G401.6 (cell line): Measurements from ENCODE around the gene CELA2B.
"Not testable (repeated sequence)": the region's sequence is repeated elsewhere in the genome, so short reads cannot be mapped to it uniquely, and the experiment has no call there.

Experiments used
- FAIRE-seq: peaks from 2 replicates; lab custom pipeline; 2012; peaks lifted over from hg19 to GRCh38; lab: Jason Lieb, UNC

The CELA2B gene

DNA sequence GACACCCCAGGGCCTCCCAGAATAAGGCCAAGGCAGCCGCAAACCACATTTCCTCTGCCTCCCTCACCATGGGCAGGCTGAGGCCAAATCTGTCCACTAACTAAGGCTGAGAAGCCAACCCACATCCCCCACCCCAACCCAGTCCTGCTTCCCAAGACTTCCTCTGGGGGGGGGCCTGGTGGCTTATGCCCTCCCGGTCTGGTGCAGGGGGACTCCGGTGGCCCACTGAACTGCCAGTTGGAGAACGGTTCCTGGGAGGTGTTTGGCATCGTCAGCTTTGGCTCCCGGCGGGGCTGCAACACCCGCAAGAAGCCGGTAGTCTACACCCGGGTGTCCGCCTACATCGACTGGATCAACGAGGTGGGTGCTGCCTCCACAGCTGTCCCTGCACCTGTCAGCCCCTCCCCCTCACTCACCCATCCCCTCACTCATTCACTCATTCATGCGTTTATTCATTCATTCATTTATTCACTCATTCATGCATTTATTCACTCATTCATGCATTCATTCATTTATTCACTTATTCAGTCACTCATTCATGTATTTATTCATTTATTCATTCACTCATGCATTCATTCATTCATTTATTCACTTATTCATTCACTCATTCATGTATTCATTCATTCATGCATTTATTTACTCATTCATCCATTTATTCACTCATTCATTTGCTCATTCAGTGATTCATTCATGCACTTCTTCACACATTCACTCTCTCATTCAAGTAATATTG, 30.3 kb upstream of the CELA2B start:
- no peak for FAIRE-seq

DNA sequence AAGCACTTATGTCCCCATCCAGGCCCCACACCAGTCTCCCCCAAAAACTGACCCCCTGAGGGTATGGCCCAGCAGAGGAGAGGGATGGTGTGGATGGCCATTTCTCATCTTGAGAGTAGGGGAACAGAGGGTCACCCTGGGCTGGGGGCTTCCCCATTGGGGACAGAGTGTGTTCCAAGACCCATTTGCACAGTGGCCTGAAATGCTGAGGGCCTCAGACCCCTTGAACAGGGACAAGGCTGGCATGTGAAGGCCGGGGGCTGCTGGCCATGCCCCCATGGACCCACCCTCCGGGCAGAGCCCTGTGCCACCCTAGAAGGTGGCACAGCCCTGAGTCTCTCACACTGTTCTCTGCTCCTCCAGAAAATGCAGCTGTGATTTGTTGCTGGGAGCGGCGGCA, 29.7 kb upstream of the CELA2B start:
- no peak for FAIRE-seq

DNA sequence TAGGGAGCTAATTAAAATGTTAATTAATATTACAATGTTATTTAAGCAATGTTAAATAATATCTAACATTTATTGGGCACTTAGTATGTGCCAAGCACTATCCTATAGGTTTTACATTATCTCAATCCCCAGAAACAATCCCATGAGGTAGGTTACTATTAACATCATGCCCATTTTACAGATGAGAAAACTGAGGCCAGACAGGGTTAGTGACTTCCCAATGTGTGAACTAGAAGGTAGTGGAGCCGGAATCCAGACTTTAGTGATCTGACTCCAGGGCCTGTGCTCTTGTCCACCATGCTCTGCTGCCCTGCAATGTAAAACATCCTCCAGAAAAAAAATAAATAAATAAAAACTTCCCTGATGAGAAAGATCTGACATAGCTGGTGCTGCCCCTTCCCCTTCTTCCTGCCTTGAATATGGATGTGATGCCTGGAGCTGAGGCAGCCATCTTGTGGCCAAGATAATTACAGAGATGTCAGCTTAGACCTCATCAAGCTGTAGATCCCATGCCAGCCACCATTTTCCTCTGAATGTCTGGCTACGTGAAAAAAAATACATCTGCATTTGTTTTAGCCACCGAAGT, 26.9 kb upstream of the CELA2B start:
- no peak for FAIRE-seq

DNA sequence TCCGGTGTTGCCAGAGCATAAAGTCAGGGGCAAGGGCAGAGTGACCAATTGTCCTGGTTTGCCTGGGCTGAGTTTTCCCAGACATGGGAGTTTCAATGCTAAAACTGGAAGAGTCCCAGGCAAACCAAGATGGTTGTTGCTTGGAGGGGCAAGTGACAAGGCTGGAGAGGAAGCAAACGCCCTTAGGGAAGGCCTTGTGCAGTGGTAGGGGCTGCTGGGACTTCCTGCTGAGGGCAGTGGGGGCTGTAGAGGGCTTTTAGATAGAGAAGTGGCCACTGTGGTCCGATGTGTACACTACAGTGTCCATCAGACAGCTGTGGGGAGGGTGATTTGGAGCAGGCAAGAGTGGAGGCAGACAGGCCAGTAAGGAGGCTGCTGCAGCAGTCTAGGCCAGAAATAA, 26.3 kb upstream of the CELA2B start:
- FAIRE-seq = no peak

DNA sequence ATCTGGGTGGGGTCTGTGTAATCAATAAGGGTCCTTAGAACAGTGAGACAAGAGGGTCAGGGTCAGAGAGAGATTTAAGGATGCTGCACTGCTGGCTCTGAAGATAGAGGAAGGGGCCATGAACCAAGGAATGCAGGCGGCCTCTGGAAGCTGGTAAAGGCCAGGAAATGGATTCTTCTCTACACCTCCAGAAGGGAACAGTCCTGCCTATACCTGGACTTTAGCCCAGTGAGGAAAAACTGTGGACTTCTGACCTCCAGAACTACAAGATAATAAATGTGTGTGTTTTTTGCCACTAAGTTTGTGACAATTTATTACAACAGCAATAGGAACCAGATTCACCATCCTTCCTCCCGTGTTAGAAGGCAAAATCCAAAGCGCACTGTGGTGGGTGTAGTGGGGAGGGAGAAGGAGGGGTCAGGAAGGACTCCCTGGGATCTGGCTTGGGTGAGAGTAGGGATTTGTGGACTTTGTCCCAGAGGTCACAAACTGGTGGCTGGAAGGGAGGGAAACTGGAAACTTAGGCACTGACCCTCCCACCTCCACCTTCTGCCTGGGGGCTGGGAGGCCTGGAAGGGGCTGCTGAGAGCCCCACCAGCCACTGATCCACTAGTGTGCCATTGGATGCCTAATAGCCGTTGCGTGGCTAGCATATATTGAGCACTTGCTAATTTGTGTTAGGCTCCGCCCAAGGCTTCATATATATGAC, 24.7 kb upstream of the CELA2B start:
- no peak for FAIRE-seq

DNA sequence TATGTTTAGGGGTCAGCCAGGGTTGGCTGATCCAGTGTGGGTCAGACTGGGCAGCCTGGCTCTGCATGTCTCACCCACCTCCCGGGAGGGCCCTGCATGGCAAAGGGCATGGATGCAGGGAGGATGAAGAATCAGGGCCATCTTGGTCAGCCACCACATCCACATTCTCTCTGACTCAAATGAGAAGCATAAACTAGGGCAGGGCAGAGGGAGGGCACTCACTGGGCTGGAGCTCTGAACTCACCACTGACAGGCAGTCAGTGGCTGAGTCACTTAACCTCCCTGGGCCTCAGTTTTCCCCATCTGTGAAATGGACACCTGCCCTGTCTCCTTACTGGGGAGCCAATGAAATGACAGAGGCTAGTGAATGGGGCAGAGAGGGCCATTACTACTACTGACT, 23.7 kb upstream of the CELA2B start:
- no peak for FAIRE-seq

DNA sequence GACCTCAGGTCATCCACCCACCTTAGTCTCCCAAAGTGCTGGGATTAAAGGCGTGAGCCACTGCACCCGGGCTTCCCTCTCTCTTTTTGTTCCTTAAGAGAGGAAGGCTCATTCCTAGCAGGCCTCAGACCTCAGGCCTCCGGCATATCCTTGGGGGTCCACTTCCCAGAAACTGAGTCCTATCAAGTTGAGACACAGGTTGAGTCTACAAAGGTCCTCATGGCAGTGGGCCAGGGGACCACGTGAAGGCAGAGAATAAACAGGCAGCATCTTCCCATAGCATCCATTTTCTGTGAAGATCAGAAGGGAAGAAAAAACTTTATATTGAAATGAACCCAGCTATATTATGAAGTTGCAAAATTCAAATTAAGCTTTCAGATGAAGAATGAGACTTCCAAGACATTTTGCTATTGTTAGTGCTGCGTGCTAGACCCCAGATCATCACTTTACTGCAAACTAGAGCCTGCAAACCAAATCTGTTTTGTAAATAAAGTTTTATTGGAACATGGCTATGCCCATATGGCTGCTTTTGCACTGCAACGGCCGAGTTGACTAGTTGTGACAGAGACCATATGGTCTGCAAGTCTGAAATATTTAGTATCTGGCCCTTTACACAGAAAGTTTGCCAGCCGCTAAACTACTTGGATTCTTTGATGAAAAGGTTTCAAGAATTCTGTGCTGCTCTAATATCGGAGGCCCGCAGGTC, 22.9 kb upstream of the CELA2B start:
- no peak for FAIRE-seq

DNA sequence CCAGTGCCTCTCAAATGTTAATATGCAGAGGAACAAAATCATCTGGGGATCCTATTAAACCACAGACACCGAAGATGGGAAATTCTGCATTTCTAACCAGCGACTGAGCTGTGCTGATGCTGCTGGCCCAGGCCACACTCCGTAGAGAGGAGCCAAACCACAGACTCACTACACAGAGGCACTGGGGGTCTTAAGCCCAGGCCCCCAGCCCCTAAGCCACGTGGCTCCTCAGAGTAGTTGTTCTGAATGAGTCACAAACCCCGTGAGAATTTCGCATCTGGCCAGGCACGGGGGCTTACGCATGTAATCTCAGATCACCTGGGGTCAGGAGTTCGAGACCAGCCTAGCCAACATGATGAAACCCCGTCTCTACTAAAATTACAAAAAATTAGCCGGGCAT, 22.2 kb upstream of the CELA2B start:
- FAIRE-seq = no peak

DNA sequence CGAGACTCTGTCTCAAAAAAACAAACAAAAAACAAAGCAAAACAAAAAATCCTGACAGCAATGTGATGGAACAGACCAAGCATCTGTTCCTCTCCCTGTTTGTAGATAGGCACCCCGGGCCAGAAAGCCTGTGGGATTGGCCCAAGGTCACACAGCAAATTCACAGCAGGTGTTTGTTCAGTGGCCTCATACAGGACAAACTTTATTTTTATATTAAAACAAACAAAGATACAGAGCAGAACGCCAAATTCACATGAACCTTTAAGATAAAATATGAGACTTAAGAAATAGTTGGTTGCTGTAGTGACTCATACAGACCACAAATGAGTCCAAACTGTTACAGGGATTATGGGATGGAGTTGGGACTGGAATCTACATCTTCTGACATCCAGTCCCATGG, 21.6 kb upstream of the CELA2B start:
- FAIRE-seq = no peak

DNA sequence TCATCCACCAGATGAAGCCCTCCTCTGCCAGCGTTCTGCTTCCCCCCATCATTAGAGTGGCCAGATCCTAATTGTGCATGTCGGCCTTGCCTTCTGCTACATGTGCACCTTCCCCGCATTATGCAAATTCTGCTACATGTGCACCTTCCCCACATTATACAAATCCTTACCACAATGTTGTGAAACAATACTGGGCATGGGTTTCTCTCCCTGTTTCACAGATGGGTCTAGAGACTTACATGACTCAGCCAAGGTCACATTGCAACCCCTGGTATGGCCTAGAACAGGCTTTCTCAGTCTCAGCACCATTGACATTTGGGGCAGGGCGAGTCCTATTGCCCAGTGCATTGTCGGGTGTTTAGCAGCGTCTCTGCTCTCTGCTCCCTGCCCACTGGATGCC, 20.4 kb upstream of the CELA2B start:
- FAIRE-seq = no peak

DNA sequence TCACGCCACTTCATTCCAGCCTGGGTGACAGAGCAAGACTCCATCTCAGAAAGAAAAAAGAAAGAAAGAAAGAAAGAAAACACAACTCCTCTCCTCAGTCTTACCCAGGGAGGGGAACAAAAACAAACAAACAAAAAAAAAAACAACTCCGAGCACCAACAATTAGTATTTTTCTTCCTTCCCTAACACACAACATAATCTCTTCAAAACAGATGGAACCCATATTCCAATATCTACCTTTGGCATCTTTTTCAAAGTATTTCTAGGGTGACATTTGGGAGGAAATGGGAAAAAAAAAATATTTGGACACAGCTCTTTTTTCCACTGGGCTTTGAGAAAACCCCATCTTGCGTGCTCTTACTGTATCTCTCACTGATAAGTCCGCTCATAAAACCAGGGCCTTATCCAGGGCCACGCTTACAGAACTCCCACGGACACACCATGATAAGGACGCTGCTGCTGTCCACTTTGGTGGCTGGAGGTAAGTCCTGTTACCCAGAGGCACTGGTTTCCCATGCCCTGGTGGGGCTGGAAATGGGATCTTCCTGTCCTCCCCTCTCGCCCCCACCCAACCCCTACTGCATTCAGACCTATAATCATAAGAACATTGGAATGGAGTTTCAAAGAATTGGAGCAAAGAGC, 19.5 kb upstream of the CELA2B start, which contains the start of gene CELA2A:
Gene CELA2A (plus strand): TSS at position 420 of the 642 bp plus-strand sequence. CDS start 22 bp downstream, at position 442.
- no peak for FAIRE-seq

DNA sequence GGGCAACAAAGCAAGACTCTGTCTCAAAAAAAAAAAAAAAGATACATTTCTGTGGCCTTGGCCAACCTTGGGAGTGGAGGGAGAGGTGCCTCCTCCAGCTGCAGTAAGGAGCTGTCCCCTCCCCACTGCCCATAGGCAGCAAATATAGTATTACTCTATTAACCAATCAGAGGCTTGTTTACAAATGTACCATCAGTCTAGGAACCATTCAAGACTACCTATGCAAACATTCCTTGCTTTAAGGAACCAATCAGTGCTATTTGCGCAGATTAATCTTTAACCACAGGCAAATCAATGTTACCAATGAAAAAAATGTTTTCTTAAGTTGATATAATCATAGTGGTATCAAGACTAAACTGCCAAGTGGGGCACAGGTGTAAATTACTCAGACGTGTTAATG, 18.3 kb upstream of the CELA2B start:
- no peak for FAIRE-seq

DNA sequence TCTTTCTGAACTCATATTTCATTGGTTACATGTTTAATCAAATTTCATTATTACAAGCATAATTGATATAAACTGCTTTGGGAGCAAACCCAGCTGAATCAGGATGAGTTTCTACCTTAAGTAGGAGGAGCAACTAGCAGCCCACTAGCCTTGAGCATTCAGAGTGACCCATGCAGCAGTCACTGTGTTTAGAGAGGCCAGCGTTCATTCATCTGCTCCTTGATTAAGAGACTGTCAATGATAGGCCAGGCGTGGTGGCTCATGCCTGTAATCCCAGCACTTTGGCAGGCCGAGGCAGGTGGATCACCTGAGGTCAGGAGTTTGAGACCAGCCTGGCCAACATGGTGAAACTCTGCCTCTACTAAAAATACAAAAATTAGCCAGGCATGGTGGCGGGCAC, 17.5 kb upstream of the CELA2B start:
- FAIRE-seq = not testable (repeated sequence)

DNA sequence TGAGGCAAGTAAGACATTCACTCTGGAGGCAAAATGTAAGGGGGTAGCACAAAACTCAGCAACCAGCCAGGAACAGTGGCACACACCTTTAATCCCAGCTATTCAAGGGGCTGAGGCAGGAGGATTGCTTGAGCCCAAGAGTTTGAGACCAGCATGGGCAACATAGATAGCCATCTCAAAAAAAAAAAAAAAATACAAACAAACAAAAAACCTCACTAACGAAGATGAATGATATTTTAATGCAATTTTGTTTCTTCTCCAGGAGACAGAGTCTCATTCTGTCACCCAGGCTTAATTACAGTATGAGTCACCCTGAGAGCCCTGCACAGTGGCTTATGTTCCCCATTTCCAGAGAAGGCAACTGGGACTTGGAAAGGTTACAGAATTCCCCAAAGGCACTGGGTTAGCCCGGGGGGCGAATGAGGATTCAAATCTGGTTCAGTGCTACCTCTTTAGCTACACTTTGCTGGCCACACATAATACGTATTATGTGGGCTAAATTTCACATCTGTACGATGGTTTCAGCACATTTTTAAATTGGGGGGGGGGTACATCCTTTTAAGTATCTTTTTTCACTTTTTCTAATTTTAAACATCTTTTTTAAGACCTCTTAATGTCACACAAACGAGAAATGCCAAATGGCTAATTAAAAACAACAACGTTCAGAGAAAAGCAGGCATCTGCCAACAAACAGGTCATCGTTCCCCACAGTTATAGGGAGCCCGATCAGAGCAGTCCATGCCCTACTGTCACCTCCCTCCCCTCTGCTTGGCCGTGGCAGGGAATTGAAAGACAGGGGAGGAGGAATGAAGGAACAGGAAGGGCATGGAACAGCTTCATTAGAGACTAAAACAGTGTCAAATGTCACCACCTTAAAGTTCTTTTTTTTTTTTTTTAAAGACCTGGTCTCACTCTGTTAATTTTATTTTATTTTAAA, 15.9 kb upstream of the CELA2B start:
- no peak for FAIRE-seq

DNA sequence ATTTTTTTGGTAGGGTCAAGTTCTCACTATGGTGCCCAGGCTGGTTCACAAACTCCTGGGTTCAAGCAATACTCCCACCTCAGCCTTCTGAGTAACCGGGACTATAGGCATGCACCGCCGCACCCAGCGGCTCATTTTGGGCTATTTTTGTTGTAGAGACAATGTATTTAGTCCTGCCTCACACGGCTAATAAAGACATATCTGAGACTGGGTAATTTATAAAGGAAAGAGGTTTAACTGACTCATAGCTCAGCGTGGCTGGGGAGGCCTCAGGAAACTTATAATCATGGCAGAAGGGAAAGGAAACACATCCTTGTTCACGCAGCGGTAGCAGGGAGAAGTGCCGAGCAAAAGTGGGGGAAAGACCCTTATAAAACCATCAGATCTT, 15.2 kb upstream of the CELA2B start:
- no peak for FAIRE-seq

DNA sequence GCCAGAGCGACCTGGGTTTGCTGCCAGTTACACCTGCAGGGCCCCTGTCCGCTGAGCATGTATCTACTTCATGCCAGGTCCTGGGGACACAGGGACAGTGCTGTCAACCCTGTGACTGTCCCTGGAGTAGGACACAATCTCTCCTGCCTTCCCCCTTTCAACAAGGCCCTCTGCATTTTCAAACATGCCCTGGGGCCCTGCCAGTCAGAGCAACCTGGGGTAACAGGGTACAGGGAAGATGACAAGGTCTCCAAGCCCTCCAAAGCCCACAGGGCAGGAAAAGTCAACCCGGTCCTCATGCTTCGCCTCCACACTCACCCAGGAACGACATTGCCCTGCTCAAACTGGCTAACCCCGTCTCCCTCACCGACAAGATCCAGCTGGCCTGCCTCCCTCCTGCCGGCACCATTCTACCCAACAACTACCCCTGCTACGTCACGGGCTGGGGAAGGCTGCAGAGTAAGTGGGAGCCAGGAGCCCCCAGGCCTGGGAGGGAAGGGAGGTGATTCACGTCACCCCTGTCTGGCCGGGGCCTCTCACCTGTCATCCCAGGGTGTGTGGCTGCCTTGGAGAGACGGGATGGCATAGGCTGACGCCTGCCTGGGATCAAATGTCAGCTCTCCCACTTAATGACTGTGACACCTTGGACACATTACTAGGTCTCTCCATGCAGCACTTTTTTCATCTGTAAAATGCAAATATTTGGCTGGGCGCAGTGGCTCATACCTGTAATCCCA, 12.7 kb upstream of the CELA2B start:
- FAIRE-seq = not testable (repeated sequence)

DNA sequence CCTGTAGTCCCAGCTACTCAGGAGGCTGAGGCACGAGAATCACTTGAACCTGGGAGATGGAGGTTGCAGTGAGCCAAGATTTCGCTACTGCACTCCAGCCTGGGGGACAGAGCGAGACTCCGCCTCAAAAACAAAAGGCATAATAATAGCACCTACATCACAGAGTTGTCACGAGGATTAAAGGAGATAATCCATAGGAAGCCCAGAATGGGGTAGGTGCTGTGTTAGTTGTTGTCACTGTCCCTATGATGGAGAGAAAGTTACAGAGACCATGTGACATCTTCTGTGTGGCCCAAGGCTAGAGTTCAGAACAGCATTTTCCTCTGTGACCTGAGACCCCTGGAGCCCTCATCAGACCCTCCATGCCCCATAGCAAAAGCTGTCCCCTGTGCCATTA, 12.0 kb upstream of the CELA2B start:
- FAIRE-seq = not testable (repeated sequence)

DNA sequence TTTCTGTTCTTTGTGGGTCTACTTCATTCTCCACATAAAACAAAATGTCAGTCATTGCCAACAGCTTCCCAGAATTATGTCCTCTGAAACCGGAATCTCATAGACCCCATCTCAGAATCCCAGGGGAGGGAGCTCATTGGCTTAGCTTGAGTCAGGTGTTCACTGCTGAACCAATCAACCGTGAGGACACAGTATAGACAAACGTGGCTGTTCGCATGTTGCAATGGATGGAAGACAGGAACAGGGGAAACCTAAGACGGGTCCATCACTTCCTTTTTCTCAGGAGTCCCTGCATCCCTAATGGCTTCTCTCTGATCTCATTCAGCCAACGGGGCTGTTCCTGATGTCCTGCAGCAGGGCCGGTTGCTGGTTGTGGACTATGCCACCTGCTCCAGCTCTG, 10.2 kb upstream of the CELA2B start:
- FAIRE-seq = no peak

DNA sequence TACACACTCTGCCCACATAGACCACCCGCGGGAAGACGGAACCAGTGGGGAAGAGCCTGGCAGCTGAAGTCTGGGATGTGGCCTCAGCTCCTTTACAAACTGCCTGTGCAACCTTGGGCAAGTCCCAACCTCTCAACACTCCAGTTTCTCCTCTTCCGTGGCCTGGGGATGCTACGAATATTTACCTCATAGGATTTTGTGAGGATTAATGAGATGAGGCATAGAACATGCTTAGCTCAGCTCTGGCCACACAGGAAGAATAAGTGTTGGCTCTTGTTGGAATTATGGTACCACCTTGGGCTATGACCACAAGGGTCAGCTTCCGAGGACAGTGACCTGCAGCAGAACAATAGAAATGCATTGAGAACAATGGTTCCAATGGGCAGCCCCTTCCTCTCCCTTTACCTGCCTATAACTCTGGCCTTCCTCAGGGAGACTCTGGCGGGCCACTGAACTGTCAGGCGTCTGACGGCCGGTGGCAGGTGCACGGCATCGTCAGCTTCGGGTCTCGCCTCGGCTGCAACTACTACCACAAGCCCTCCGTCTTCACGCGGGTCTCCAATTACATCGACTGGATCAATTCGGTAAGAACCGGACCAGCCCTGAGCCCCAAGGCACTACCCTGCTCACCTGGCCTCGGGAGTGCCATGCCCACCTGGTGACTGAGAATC, 8.8 kb upstream of the CELA2B start:
- not testable (repeated sequence) for FAIRE-seq

DNA sequence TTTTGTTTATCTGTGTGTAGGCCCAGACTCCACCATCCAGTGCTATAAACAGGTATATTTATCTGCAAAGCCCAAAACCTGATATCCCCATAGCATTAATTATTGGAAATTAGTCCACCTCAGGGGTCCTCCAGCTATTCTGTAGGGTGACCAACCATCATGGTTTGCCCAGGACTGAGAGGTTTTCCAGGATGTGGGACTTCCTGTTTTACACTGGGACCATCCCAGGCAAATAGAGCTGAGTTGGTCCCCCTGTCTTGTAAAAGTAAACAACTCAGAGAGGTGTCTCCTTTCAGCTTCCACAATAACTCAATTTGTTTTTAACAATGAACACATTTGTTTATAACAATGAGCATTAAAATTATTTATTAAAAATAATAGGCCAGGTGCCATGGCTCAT, 7.8 kb upstream of the CELA2B start:
- no peak for FAIRE-seq
